Keratinocyte (primary cell): ENCODE data around the gene CLSTN2.

Experiments
- EZH2 ChIP-seq: IDR thresholded peaks from one replicate; pipeline ENCODE4 v1.6.1; 2012; ENCODE audit warnings: inconsistent platforms, mild to moderate bottlenecking, low read length, moderate library complexity
- TF ChIP-seq, protein P1 (sequence below), 3 experiments: IDR thresholded peaks in 1 of 3; conservative IDR thresholded peaks in 1 of 3; optimal IDR thresholded peaks in 1 of 3; 2 replicates in 2 of 3; 3 replicates in 1 of 3; pipeline versions ENCODE3 to v1.5.1; 2011; ENCODE audit warnings: low read length in 3 of 3, mild to moderate bottlenecking in 3 of 3, moderate library complexity in 2 of 3, control low read depth in 1 of 3, inconsistent platforms in 1 of 3; ENCODE audit not compliant: insufficient read depth in 2 of 3; ENCODE audit errors: extremely low read depth in 1 of 3

DNA sequence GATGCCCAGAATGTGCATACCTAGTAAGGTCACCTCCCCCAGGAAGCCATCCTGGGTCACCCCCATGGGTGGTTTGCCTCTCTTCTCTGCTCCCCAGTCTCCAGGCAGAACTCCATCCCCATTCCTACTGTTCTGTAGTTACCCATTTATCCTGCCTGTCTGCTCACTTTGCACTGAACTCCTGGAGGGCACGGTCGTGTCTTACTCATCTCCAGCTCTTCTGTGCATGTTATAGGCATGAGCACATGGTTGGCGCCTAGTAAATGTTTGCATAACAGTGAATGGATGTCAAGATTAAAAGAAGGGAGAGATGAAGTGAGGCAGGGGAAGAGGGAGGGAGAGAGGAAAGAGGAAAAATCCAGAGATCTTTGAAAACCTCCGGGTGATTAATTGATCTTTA, 534.5 kb downstream of the CLSTN2 start:
- TF ChIP-seq, protein P1, sequence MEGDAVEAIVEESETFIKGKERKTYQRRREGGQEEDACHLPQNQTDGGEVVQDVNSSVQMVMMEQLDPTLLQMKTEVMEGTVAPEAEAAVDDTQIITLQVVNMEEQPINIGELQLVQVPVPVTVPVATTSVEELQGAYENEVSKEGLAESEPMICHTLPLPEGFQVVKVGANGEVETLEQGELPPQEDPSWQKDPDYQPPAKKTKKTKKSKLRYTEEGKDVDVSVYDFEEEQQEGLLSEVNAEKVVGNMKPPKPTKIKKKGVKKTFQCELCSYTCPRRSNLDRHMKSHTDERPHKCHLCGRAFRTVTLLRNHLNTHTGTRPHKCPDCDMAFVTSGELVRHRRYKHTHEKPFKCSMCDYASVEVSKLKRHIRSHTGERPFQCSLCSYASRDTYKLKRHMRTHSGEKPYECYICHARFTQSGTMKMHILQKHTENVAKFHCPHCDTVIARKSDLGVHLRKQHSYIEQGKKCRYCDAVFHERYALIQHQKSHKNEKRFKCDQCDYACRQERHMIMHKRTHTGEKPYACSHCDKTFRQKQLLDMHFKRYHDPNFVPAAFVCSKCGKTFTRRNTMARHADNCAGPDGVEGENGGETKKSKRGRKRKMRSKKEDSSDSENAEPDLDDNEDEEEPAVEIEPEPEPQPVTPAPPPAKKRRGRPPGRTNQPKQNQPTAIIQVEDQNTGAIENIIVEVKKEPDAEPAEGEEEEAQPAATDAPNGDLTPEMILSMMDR (optimal IDR thresholded peaks at IDR 0.05 in 1 of 3, IDR thresholded peaks at IDR 0.05 in 1 of 3, conservative IDR thresholded peaks at IDR 0.05 in 1 of 3; ENCODE audit: extremely low read depth in 1 of 3, insufficient read depth in 2 of 3, low read length in 3 of 3): no peak
- TF ChIP-seq EZH2: no peak
